Glomerular endothelial cell (primary cell): Measurements from ENCODE around the gene LLPH. TPM values are rescaled to one million over a fixed set of nuclear protein-coding genes. Genes with fewer than 3 reads are reported as not detected.

Experiments
- DNase-seq: peaks from one replicate; pipeline ENCODE4 v3.0.0-alpha.2; 2011; ENCODE audit warnings: low read depth, low spot score; ENCODE audit errors: extremely low read depth
- total RNA-seq: library from RNA; depleted of rRNA; stranded (reverse); fragments of >200 nt; gene quantifications from 2 replicates; pipeline ENCODE4 v1.2.3, GENCODE V29; 2015

The LLPH gene
- total RNA-seq, 1 donor from 2014 or later = 13.9 TPM

GRCh38 chr12:66143868-66144267 is 13.3 kb upstream of the LLPH start:
- DNase-seq = no peak

GRCh38 chr12:66142826-66143225 is 12.3 kb upstream of the LLPH start:
- DNase-seq = no peak

GRCh38 chr12:66141299-66141698 is 10.7 kb upstream of the LLPH start:
- no peak for DNase-seq

DNA sequence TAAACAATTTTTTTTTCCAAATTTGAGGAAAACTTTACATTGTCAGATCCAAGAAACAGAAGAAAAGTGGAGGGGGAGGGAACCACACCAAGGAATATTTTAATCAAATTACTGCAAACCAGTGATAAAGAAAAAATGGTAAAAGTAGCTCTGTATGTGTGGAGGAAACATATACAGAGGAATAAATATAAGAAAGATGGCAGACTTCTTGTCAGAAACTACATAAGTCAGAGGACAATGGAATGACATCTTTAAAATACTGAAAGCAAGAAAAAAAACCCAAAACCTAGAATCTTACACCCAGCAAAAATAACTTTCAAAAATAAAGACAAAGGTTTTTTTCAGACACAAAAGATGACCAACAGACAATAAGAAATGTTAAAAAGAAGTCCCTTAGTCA is 10.2 kb upstream of the LLPH start:
- DNase-seq = no peak

DNA sequence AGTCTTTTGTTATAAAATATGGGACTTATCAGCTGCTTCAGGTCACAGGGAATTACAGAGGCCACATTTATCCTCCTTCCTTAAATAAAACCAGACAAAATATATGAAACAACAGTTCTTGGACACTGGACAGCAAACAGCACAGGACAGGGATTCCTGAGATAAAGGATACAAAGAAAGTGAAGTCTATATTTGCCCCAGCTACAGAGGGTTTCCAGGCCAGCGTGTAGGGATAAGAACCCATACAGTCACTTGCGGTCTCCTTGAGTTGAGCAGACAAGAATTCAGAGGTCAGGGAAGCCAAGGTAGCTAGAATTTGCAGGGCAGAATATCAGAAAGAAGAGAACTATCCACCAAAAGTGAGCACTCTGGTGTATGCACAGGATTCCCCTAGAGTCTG is 8.8 kb upstream of the LLPH start:
- DNase-seq = no peak

GRCh38 chr12:66137937-66138336 is 7.4 kb upstream of the LLPH start:
- DNase-seq = no peak

- no peak for DNase-seq
These were observed 1.9 kb upstream of the LLPH start for GRCh38 chr12:66132408-66132807.

DNA sequence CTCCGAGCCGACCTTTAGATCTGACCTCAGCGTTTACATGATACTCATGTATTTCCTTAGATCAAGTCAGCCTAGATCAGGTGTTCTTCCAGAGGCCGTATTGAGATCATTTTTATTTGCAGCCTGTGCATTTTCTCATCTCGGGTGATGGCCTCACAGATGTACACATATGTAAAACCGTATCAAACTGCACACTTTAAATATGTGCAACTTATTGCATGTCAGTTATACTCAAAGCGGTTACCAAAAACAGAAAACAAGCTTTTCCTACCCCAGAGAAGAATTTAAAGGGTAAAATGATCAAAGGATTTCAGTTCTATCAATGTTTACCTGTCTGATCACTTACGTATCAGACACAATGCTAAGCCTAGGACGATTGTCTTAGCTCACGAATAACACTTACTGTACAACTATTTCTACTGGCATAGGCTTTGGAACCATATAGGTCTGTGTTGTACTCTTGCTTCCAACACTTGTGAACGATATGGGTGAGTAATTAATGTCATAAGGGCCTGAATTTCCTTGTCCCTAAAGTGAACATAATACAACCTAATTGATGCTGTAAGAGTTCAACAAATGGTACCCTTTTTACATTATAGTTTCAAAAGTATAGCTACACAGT is 628 bp upstream of the LLPH start:
- DNase-seq = no peak

- DNase-seq = no peak
These were observed 650 bp downstream of the LLPH start for GRCh38 chr12:66129934-66130266.

DNA sequence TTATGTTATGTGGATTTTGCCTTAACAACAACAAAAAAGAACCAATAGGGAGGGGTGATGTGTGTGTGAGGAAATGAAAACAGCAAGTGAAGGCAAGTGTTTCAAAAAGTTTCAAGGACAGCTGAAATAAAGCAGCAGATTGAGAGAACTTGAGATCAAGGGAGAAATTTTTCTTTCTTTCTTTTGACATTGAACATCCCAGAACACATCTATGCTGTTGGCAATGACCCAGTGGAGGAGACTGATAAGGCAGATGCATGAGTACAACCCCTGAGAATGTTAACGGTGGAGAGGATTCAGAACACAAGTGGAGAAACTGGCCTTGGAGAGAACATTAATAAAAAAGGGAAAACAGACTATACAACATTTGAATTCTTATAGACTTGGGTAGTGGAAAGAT is 2.9 kb downstream of the LLPH start:
- no peak for DNase-seq

DNA sequence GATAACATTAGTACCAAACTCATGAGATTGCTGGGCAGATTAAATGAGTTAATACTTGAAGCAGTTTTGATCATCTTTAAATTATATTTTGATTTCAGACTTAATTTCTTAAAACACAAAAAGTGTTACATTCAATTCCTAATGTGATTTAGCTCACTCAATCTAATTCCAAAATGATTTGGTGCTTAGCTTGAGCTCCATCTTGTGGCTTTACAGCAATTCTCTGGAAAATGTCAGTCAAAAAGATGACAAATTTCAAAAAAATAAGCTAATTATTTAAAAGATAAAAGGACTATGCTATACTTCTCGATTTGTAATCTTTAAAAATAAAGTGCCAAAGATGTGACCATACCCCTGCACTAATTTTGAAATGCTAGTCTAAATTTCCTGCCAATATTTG is 10.1 kb downstream of the LLPH start:
- no peak for DNase-seq

DNA sequence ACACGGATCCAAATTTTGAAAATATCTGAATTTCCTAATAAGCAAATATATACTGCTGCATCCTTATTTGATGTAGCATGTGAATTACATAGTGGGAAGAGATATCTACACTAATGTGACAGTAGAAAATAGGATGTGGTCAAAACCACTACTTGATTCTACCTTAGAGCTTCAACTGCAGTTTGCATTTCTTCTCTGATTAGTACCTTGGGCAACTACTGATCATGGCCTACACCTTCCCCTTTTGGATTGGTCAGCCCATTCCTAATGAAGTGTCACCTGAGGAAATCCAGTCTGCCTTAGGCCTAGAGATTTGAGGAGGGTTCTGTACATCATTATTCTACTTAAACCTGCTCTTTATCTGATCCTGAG is 10.7 kb downstream of the LLPH start:
- no peak for DNase-seq

DNA sequence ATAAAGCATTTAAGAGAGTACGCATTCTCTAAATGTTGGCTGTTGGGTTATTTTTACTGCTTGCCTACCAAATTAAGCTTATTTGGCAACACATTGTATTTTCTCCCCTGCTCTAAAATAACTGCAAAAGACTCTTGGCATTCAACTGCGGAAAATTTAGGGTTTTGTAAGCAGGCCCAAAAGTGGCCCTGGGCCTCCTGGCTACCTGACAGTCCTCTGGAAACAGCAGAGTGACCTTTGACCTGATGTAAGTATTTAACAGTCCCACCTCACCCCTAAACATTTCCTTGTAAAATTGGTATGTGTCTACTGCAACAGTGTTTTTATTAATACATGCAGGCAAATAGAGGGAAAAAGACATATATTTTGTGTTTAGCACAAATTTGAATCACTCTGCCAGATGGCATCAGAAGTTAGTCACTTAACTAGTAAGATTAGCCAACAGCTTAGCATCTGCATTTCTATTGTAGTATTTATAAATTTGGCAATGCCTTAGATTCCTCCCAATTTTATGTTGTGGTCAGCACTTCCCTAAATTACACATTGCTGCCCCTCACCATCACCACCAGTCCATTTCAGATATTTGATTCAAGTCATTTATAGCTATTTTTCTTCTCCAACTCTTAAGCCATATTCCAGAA is 11.2 kb downstream of the LLPH start:
- DNase-seq = no peak

DNA sequence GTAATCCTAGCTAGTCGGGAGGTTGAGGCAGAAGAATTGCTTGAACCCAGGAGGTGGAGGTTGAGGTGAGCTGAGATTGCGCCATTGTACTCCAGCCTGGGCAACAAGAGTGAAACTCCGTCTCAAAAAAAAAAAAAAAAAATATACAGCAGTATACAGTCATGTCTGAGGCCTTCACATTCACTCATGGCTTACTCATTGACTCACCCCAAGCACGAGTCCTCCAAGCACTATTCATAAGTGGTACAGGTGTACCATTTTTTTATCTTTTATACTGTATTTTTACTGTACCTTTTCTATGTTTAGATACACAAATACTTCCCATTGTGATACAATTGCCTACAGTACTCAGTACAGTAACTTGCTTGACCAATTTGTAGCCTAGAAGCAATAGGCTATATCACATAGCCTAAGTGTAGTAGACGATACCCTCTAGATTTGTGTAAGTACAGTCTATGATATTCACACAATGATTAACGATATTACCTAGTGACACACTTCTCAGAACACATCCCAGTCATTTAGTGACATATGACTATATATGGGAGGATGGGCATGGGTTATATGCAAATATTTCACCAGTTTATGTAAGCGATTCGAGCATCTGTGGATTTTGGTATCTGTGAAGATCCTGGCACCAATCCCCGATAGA is 12.2 kb downstream of the LLPH start:
- DNase-seq = no peak

- DNase-seq = no peak
These were observed 13.3 kb downstream of the LLPH start for GRCh38 chr12:66117242-66117641.

DNA sequence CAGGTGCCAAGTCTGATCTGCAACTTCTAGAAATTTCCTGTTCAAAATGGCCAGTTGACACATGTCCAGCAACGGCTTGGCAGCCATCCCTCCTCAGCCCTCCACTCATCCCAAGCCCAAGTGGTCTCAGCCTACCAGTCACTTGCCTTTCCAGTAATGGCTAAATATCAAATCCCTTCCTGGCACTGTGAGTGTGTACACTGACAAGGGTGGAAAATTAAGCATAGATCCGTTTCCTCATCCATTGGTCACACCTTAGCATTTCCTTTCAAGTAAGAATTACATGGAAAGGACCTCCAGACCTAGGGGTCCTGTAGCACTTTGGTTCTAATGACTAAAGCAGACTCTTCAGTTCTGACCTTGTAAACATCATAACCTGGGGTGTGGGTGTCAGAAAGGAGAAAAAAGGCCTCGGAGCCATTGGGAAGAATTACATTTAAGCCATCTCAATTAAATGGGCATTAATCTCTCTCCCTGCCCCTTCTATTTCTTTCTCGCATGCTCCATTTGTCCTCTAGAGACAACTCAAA is 15.4 kb downstream of the LLPH start:
- no peak for DNase-seq

GRCh38 chr12:66113471-66113870 is 17.1 kb downstream of the LLPH start:
- DNase-seq = no peak

GRCh38 chr12:66111605-66112004 is 18.9 kb downstream of the LLPH start:
- DNase-seq = no peak

DNA sequence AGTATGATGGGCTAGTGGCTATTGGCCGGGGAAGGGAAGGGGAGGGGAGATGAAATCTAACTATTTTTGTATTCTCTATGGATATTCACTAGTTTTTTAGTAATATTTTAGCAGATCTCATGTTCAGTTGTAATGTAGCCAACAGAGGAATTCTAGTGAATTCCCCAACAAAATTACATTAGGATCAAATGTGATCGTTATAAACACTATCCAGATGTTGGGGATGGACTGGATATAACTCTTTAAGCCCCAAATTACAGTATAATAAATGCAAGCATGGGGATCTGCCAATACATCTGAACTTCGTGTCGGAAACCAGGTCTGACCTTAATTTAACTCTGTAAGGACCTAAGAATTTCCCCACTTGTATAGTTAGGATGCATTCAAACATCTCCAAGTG is 21.5 kb downstream of the LLPH start:
- no peak for DNase-seq

- DNase-seq = no peak
These were observed 22.2 kb downstream of the LLPH start for GRCh38 chr12:66108386-66108785.

DNA sequence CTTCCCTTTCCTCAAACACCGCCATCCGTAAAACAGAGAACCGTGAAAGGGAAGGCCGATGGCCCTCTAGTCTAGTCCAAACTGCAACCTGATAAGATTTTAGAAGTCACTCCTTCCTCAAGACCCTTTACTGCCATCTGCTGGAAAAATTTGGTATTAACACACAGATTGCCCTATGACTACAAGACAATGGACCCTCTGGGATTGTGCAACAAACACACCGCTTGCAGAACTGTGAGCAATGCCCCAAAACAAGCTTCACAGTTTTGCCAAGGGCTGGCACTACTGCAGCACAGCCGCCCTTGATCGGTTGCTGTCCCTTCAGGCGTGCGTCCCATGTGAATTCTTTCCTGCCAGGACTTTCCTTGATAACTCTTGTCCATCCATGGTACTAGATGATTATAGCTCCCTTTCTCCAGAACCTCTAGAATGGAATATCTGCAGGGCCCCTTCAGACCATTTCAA is 23.1 kb downstream of the LLPH start:
- DNase-seq = peak; percentile 89
